Left colon (tissue), 2 donors: ENCODE results near the gene FOXC2. TPM values are rescaled to one million over a fixed set of nuclear protein-coding genes. Genes with fewer than 3 reads are reported as not detected.

ENCODE experiments used
- ATAC-seq: fragments of 200-7000 bp; cut with Tn5 transposase; one replicate; pipeline ENCODE4 v1.9.1; 2020; ENCODE audit warnings: mild to moderate bottlenecking, moderate library complexity
- DNase-seq, 2 donors: peaks; one replicate each; pipeline ENCODE4 v3.0.0-alpha.2; 2020
- intact Hi-C, 2 donors: fragments of 100-400 bp; cut with DNase I in 1 of 2; cut with micrococcal nuclease in 1 of 2; formaldehyde crosslinking; loops; one replicate each; pipeline versions ENCODE4 v1.11.2 to v1.14.0; 2022; cut with DNase I, micrococcal nuclease
- long read RNA-seq: library from polyadenylated mRNA; unstranded; transcript quantifications from one replicate; pipeline ENCODE4 v2.0.0, GENCODE V29; 2021
- total RNA-seq, 2 donors: library from RNA; stranded (reverse); fragmentation: NEBNext Ultra II Directional; extraction: Animal tissue kit (Norgen Biotek cat#: 25700); gene quantifications; one replicate each; pipeline ENCODE4 v1.2.1, GENCODE V29; 2021
- donor health status: DM: no; HTN: no; CAD: no.
- donor health status: DM: yes; HTN: yes; CAD: no.

FOXC2 gene
- under 1 TPM; 0.34 TPM for total RNA-seq
- long read RNA-seq: 0 reads

DNA sequence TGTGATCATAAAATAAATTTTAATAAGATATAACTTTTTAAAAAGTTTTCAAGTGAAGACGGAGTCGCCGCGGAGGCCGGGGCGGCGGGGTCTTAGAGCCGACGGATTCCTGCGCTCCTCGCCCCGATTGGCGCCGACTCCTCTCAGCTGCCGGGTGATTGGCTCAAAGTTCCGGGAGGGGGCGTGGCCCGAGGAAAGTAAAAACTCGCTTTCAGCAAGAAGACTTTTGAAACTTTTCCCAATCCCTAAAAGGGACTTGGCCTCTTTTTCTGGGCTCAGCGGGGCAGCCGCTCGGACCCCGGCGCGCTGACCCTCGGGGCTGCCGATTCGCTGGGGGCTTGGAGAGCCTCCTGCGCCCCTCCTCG, at the start of gene FOXC2:
TSS of gene FOXC2 (plus strand) at position 229 of the 365 bp plus-strand sequence. CDS start 507 bp downstream, outside the sequence.
- peak; percentile 50 to 63 for DNase-seq
- peak; percentile 39 for ATAC-seq
- intact Hi-C loops: no loop called here

DNA sequence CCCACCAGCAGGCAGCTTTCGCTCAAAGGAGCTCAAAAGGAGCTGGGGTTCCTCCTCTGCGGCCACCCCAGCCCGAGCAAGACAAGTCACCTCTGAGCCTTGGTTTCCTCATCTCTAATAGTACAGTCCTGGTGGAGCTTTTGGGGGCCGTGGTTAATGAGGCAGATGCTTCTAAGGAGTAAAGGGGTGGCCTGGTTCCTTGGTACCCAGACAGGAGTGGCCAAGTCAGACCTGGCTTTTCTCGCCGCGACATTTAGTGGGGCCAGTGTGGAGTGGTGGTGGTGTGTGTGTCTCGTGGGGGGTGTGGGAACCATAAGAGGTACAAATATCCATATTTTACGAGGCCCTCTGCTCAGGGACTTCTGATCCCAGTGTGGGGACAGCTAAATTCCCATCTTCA, 49.6 kb upstream of the FOXC2 start:
- intact Hi-C loops: loop anchor here in 1 of 2 donors (10.0 kb wide), 1 partner anchor 172 kb away; no protein-coding TSS in a partner anchor

DNA sequence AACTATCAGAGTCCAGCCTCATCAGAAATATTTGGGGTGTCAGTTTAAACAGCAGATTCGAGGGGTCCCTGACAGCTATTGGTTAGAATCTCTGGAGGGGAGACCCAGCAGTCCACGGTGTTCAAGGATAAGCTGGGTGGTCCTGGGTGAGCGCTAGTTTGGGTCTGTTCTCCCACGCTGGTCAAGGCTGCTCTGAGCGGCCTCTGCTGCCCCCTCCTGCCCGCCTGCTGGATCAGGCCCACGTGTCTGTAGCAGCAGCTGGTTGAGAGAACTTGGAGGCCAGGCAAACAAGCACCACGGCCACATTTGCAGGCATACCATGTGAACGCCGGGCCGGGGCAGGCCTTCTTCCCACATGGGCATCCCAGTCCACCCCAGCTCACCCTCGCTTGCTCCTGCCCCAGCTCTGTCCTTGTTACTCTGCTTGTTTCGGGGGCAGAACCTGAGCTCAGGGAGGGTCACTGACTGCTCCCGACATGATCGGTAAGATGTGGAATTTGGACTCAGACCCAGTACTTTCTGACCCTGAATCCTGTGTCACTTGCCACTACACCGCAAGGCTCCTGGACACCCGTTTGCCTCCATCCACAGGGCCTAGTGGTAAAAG, 48.9 kb upstream of the FOXC2 start:
- ATAC-seq: peak; percentile 70
- peak; percentile 62 to 76 for DNase-seq
- intact Hi-C loops: loop anchor here in 1 of 2 donors (10.0 kb wide), 1 partner anchor 173 kb away; no protein-coding TSS in a partner anchor

More for the DNA sequence above, 49.6 kb upstream of the FOXC2 start:
- ATAC-seq: no peak
- DNase-seq: no peak

DNA sequence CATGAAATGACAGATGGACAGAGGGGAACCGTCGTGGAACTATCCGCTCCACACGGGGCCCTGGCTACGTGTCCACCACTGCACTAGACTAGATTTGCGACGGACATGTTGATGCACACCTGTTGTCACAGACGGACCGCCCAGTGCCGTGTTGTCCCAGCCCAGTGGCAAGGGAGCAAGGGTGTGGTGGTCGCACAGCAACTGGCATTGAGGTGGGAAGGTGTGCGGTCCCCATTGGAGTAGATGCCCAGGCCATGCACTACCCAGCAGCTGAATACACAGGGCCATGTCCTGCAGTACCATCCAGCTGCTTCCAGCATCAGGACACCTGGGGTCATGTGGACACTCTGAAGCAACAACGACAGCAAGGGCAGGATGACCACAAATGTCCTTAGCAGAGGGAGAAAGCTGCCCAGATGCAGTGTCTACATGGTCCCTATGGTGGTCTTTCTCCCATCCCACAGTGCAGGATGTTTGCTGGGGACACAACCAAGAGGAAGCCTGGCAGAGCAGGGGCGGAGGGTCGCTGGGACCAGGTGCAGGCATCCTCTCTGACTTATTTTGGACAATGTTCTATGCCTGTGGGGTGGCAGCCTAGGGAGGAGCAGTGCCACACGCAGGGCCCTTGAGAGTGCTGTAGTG, 47.5 kb upstream of the FOXC2 start:
- no peak for DNase-seq
- intact Hi-C loops: loop anchor here in 1 of 2 donors (10.0 kb wide), 1 partner anchor 174 kb away; no protein-coding TSS in a partner anchor
- ATAC-seq: no peak

DNA sequence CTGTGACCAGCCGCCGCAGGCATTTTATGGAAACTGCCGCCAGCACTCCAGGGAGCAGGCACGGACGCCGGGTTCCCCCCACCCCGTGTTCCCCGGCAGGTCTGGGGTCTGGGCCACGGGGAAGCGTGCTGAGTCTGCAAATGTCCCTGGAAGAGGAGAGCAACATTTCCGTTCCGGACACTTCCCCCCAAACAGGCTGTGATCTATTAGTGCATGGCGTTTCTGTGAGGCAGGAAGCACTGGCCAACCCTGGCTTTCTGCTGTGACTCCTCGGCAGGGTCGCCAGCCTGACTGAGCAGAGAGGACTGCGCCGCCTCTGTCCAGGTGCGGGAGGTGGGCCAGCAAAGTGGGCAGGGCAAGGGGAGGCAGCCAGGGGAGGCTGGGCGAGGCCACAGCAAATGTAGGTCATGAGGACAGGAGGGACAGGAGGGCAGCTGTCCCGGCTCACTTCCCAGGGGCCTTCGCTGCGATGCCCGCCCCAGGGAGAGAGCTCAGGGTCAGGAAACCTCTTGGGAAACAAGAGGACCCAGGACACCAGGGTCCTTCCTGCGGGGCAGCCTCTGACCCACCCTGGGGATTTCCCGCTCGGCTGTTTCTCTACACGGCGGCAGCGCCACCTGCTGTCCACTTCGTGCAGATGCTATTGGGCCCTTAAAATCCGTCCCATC, 46.8 kb upstream of the FOXC2 start:
- DNase-seq (peak in 1 of 2 donors; percentile 72), ATAC-seq (peak; percentile 55)
- intact Hi-C loops: loop anchor here (5.0 to 10.0 kb wide), 3 partner anchors 175 to 455 kb away; no protein-coding TSS in a partner anchor

DNA sequence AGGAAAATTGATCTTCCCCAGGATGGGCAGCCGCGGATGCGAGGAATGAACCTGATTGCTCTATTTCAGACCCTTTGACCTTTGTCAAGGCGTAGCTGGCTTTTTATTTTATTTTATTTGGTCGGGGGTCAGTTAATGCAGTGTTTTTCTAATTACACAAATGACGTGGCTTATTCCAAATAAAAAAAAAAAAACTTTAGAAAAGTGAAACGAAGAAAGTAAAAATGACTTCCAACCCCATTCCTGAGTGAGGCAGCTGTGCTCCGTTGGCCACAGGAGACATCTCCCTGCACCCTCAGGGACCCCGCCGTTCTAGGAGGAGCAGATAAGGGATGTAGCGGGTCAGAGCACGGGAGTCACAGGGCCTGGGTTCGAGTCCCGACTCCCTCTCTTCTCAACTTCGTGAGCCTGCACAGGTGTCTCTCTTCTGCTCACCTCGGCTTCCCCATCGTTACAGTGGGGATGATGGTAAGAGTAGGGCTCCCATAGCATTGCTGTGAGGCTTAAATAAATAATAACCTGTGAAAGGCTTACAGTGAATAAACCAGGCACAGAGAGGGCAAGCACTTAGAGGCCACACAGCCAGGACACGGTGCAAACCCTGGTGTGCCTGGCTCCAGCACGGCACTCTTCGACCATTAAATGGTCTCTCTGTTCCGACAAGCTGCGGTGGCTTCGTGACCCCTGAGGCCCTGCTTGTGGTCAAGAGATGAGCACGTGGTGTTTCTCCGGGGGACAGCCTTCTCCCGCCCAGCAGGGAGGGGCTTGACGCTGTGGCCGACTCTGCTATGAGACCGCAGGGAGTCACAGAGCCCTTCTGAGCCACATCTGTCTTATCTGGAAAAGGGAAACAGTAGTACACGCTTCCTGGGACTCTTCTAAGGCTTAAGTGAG, 46.1 kb upstream of the FOXC2 start:
- intact Hi-C loops: loop anchor here (5.0 to 10.0 kb wide), 2 partner anchors 448 to 456 kb away; no protein-coding TSS in a partner anchor
- ATAC-seq: no peak
- DNase-seq: no peak

DNA sequence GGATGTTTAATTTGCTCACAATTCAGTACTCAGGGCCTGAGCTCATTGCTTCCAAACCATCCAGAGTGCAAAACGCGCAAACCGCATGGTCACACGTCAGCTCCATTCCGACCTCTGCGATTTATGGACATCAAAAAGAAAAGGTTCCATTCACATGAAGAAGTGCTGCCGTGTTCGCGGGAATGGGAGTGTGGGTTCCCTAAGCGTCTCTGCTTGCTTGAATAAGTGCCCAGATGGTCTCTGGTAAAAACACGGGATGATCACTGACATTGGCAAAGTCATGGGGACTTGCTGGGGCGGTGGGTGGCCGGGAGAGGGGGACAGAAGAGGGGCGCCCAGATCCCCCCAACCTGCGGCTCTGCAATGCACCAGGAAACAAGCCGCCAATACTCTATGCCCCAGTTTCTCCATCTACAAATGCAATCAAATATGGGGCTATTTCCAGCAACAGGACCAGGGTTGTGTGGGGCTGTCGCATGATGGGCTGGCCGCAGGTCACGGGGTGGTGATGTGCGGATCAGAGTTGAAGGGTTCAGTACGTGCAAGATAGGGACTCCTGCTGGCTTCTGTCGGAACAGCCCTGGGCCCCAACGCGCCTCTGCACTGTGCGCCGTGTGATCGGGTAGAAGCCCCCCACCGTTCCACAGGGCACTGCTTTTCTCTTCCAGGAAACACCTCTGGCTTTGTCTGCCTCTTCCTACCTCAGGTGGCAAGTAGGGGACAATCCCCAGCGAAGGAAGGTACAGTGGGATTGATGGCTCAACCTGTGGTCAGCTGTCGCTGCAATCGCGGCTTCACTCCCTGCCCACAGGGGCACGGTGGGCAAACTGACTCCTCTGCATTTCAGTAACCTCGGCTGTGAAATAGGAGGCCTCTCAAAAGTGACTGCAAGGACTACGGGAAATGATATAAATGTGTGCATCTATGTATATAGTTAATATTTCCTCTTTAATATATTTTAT, 45.1 kb upstream of the FOXC2 start:
- intact Hi-C loops: loop anchor here (5.0 to 10.0 kb wide), 2 partner anchors 449 to 457 kb away; no protein-coding TSS in a partner anchor
- ATAC-seq (no peak), DNase-seq (no peak)

DNA sequence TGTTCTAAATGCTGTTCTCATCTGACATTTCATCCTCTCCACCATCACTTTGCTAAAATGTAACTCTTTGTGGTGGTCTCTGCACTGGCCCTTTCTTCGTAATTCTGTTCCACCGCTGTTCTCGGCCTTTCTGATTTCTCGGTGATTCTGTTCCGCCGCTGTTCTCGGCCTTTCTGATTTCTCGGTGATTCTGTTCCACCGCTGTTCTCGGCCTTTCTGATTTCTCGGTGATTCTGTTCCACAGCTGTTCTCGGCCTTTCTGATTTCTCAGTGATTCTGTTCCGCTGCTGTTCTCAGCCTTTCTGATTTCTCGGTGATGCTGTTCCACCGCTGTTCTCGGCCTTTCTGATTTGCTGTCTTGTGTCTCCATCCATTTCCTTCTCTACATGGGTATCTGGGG, 44.0 kb upstream of the FOXC2 start:
- ATAC-seq: no peak
- intact Hi-C loops: loop anchor here (5.0 to 10.0 kb wide), 2 partner anchors 450 to 458 kb away; no protein-coding TSS in a partner anchor
- no peak for DNase-seq

DNA sequence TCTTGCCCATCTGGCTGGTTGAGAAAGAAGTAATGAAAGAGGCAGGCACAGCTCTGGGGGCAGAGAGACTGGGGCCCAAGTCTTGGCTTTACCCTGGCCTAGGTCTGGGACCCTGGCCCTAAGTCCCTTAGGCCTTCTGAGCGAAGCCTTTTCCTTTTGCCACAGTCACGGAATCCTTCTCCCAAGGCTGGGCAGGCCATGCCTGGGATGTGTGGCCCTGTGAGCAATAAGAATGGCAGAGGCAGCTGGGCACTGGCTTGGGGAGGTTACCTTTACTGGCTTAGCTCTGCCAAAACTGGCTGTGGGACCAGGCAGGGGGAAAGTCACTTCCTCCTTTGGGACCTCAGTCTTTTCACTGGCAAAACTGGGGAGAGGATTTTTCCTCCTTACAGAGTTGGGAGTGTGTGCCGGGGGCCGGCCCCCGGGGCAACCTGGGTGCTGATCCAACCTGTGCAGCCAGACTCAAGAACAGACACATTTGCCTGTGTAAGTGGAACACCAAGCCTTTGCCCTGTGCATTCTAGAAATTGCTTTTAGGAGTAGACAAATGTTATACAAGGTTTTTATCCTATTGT, 43.4 kb upstream of the FOXC2 start:
- no peak for ATAC-seq
- DNase-seq: no peak
- intact Hi-C loops: loop anchor here (5.0 to 10.0 kb wide), 2 partner anchors 451 to 458 kb away; no protein-coding TSS in a partner anchor

DNA sequence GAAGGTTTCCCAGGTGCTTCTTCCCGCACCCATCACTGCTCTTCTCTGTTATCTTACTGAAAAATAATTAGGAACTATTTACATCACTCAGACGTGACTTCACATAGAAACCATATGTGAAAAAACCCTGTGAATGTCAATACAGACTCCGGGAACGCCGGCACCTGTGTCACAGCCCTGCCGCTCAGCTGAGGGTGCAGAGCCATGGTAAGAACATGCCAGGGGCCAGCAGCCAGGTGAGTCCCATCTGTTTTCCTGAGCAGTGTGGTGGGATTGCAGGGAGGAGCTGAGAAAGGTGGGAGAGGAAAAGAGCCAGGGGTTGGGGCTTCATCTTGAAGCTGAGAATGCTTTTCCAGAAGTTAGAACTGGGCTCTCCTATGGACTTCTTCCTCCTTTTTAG, 42.6 kb upstream of the FOXC2 start:
- intact Hi-C loops: loop anchor here (5.0 to 10.0 kb wide), 2 partner anchors 452 to 459 kb away; no protein-coding TSS in a partner anchor
- DNase-seq: no peak
- no peak for ATAC-seq

DNA sequence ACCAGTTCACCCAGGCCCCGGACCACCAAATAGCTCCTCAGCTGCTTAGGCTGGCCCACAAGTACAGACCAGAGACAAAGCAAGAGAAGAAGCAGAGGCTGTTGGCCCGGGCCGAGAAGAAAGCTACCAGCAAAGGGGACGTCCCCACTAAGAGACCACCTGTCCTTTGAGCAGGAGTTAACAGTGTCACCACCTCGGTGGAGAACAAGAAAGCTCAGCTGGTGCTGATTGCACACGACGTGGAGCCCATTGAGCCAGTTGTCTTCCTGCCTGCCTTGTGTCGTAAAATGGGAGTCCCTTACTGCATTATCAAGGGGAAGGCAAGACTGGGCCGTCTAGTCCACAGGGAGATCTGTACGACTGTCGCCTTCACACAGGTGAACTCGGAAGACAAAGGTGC, 40.9 kb upstream of the FOXC2 start:
- DNase-seq: no peak
- intact Hi-C loops: loop anchor here in 1 of 2 donors (10.0 kb wide), 1 partner anchor 461 kb away; no protein-coding TSS in a partner anchor
- ATAC-seq: no peak

DNA sequence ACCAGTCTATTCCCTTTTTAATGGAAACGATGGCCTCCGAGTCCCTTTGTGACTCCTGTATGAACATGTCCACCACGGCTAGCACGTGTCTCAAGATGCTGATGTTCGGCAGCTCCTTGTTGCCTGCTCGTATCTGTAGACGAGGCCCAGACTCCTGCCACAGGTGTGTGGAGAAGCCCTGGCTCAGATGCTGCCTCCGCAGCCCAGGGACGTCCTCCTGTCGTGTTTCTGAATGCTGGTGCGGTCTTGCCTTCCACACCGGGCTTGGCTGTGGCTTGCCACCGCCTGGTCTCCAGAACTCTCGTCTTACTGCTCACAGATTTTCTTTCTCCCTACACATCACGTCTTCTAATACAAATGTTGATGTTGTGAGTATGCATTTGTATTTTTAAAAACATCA, 39.3 kb upstream of the FOXC2 start:
- ATAC-seq: no peak
- DNase-seq: no peak
- intact Hi-C loops: loop anchor here in 1 of 2 donors (10.0 kb wide), 1 partner anchor 463 kb away; no protein-coding TSS in a partner anchor

DNA sequence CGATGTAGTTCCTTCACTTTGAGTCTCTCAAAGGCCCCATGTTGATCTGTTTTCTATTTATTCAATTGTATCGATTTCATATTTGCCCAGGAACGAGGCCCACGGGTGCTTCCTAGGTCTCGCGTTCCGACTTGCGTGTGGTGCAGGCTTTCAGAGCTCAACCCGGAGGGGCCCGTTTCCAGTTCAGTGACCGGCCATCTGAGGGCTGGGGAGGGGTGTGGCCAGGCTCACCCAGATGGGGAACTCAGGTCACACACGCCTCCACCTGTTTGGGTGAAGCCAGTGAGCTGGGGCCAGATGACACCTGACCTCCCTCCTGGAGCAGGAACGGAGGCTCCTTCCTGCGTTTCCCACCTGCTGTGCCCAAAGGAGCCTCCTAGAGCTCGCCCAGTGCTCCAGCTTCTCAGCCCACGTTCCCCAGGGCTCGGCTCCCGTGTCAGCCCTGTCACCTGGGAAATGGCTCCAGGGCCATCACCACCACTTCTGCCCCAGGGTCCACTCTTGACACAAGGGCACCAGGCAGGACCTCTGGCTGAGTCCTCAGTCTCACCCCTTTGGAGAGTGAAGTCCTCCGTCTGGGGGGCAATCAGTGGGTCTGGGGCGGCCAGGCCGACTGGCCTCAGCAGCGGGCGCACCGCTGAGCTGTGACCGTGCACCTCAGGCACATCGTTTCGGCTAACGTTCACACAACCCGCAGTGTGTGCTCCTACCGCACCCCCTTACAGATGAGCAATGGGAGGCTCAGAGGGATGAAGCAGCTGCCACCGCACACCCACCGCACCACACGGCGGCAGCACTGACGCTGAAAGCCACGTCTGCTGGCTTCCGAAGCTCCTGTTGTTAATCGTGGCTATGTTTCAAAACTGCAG, 38.3 kb upstream of the FOXC2 start:
- intact Hi-C loops: loop anchor here in 1 of 2 donors (10.0 kb wide), 1 partner anchor 463 kb away; no protein-coding TSS in a partner anchor
- DNase-seq: no peak
- no peak for ATAC-seq

DNA sequence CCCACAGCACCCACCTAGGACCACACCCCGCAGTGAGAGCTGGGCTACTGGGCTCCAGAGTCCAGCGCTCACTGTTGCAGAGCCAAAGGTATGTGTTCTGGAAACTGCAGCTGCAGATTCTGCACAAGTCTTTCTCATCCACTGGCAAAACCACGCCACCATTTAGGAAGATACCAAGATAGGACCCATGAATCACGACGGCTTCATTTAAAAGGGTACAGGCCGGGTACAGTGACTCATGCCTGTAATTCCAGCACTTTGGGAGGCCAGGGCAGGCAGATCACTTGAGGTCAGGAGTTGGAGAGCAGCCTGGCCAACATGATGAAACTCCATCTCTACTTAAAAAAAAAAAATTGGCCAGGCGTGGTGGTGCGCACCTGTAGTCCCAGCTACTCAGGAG, 37.5 kb upstream of the FOXC2 start:
- no peak for ATAC-seq

DNA sequence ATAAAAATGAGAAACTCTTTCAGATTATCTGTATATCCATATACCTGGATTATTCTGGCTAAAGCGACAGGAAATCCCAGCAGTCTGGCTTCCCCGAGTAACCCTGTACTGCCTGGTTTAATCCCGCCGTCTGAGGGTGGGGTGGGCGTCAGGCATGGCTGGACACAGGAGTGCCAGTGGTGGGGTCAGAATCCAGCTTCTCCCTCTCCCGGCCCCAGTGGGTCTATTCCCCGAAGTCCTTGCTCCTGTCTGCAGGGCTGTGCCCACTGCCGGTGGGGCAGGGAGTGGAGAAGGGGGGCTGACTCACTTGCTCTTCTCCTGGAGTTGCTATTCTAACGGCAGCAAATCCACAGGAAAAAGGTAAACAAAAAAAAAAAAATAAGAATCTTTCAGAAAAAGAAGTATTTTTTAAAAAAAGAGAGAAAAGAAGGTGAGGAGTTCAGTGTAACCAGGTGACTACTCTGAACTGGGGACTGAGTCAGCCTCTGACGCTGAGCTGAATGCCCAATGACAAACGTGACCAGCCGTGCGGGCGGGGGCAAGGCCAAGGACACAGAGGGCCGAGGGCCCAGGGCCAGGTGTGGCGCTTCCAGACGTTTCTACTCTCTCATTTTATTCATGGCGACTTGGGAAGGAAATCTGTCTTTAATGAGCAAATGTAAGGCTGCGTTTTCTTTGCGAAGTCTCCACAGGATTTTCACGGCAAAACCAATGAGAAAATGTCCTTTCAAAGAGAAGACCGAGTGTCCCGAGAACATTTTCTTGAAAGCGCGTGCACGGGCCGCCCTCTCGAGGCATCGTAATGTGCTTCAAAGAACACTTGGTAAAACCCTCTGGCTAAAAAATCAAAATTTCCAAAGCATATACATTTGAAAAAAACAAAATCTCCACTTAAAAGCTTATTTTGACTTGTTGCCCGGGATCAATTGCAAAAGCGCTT, 36.1 kb upstream of the FOXC2 start:
- no peak for DNase-seq

More for the DNA sequence above, 37.5 kb upstream of the FOXC2 start:
- DNase-seq: no peak
- intact Hi-C loops: loop anchor here in 1 of 2 donors (10.0 kb wide), 1 partner anchor 464 kb away; no protein-coding TSS in a partner anchor

More for the DNA sequence above, 36.1 kb upstream of the FOXC2 start:
- intact Hi-C loops: no loop called here
- ATAC-seq: no peak
